HG02981 (cell line): ENCODE results near the gene LSS.
"Not testable (repeated sequence)": the region's sequence is repeated elsewhere in the genome, so short reads cannot be mapped to it uniquely, and the experiment has no call there.

Experiments
- ATAC-seq: cut with Tn5 transposase; IDR thresholded peaks from one replicate; pipeline ENCODE4 v1.9.1; 2021; ENCODE audit warnings: mild to moderate bottlenecking, moderate library complexity; ENCODE audit not compliant: unreplicated experiment

LSS gene

DNA sequence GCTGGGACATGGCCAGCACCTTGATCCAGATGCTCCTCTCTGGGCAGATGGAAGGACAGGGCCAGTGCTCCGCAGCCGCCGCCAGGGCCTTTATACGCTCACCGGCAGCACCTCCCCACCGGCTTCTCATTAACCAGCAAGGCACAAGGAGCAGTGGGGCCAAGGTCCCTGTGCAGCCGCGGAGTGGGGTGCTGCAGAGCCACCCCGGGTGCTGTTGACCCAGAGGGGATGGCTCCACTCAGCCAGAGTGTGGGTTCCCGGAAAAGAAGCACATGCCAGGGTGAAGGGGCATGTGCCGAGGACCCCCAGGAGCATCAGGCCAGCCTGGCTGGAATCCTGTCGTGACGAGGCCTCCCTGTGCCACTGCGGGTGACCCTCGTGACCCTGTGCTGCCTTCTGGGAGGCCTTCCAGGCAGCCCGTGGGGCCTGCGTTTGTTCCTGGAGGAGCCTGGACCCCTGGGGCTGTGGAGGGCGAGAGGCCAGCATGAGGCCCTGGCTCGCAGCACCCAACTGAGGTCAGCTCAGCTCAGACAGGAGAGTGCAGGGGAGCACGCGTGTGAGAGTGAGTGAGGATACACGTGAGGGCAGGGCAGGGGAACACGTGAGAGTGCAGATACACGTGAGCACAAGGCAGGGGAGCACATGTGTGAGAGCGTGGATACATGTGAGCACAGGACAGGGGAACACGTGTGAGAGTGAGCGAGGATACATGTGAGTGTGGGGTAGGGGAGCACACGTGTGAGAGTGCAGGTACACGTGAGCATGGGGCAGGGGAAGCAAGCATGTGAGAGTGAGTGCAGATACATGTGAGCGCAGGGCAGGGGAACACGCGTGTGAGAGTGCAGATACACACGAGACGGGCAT lies 72.8 kb downstream of the LSS start, which contains the start of gene FTCD:
Gene FTCD (minus strand): TSS at position 66 of the 864 bp plus-strand sequence. CDS start 56 bp downstream, at position 10.
- no peak for ATAC-seq

DNA sequence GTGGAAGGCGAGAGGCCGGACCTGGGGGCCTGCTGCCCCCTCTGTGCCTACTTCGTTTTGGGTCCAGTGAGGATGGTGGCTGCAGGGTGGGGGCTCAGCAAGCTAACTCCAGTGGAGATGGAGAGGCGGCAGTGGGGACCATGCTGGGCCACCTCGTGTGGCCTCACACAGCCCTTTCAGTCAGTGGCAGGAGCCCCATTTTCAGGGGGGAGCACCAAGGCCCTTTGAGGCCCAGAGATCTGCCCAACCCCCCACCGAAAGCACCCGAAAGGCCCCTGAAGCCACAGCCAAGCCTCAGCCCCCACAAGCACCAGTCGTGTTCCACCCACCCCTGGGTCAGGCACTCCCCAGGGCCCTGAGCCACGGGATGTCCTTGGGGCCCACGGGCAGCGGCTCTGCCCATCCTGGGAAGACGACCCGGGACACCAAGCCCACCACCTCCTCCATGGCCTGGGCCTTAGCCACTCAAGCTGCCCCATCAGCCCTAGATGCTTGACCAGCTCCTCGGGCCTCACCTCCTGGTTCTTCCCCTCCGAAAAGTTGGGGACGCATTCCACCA lies 73.5 kb downstream of the LSS start:
- no peak for ATAC-seq

DNA sequence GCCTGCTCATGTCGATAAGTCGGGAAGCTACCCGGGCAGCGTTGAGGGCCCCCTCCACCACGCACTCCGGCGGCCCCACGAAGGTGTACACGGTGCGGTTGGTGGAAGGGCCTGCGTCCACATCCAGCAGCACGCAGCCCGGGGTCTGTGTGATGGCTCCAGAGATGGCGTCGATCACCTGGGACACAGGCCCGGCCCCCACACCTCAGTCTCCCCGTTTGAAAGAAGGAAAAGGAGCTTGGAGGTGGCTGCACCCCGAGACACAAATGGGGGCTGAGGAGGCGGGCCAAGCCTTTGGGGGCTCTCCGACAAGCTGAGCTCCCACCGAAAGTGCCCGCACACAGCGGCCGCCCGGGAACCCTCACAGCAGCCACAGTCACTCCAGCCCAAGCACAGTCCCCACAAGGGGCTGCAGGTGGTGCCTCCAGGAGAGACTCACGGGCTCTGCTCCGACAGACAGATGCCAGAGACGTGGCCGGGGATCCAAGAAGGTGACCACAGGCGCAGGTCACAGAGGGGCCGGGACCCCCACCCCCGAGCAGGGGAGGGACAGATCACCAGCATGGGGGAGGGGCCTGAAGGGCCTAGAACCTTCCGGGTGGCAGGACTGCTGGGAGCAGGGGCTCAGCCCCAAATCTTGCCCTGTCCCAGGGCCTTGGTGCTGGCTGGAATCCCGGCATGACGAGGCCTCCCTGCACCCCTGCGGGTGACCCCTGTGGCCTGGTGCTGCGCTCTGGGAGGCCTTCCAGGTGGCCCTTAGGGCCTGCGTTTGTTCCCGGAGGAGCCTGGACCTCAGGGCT lies 74.2 kb downstream of the LSS start:
- ATAC-seq: no peak

DNA sequence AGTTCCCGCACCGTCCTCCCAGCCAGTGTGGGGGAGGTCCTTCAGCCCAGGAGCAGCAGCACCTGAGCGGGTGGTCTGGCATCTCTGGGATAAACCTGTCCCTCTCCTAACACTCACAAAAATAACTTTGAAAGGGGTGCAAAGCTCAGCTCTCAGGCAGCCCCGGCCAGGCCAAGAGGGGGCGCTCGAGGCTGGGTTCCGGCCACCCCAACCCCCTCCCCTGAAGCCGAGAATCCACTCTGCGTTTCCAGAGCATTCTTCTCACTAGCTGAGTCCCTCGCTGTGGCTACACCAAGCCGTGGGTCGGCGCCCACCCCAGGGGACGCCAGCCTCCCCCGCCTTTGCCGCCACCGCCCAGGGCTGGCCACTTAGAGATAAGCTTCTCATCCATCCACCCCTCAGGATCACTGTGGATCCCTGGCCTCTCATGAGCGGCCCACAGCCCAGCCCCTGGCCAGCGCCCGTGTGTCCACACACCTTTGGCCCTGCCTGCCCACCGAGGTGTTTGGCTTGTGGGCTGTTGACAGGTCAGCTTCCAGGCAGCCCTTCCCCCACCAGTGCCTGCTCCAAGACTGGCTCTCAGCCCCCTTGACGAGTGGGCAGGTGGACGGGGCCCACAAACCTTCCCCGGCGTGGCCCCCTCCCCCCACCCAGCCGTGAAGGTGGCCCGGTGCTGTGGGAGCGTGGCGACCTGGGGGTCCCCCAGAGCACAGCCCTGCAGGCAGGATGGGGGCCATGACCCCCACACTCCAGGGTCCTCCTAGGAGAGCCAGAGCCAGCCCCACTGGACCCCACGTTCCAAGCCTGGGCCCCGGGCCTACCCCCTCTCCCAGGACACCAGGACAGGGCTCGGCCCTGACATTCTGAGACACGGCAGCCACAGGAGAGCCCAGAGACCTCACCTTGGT lies 75.1 kb downstream of the LSS start:
- ATAC-seq: no peak

DNA sequence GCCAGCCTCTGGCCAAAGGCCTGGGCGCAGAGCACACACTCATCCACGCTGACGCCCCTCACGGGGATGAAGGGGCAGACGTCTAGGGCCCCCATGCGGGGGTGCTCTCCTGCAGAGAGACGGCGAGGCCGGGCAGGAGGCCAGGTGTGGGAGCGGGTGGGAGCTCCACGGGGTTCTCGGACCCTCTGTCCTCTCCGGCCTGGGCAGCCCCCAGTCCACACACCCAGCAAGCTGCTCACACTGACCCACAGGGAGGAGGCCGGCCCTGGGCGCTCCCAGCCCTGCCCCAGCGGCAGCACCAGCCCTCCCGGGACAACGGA lies 75.7 kb downstream of the LSS start:
- ATAC-seq: no peak

DNA sequence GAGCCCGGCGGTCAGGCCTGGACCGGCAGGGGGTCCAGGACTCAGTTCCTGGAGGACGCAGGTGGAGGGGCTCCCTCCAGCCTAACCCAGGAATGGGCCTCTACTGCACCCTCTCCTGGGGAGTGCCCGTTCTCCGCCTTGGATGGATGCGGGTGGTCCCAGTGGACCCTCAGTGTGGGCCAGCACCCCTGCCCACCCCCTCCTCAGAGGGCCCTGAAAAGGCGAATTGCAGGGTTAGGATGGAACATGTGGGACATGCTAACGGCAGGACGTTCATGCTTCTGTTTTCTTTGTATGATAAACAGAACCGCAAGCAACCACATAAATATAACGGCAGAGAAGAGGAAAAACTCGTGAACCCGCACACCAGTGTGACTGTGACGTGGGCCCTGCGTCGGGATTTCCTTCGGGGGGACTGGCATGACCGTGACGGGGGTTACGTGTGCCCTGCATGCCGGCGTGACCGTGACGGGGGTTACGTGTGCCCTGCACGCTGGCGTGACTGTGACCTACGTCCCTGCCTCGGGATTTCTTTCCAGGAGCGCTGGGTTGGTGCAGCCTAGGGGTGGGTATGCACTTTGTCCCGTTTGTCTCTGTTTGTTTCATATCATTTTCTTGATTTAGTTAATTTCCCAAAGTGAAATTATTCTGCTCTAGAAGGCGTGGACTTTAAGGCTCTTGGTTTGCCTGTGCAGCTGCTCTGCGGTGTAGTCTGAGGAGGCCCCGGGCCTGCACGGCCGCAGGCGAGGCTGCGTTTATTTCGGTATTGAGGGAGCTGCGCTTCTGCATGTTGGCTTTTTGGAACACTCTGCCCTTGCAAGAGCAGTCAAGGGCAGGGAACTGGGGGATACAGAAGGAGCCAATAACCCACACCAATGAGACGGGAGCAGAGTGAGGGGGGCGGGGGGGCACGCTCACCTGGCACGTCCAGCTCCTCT lies 76.3 kb downstream of the LSS start:
- no peak for ATAC-seq

DNA sequence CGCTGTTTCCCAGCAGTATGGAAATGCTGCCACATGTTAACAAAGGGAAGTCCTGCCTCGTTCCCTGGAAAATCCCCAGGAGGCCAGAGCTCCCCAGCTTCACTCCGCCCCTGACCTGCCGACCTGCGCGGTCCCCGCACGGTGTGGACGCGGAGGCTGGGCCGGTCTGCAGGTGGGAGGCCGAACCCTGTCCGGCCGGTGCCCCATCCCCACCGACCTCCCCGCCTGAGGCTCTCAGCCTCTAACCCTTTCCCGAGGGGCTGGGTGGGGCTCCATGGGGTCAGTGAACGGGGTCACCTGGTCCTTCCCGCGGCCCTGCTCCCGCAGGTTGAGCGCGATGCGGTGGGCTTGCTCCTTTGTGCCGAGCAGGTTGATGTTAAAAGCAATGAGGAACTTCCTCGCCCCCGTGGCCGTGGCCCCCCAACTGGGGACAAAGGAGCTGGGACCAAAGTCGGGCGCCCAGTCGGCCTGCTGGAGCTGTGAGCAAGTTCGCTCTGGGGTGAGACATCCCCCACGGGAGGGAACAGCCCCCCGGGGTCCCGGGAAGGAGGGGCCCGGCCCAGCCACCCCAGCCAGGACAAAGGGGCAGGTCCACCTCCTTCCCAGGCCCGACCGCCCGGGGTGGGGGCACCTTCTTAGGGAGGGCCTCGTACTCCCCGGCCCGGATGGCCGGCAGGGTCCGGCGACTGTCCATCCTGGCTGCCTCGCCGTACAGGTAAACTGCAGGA lies 77.1 kb downstream of the LSS start:
- ATAC-seq: no peak

DNA sequence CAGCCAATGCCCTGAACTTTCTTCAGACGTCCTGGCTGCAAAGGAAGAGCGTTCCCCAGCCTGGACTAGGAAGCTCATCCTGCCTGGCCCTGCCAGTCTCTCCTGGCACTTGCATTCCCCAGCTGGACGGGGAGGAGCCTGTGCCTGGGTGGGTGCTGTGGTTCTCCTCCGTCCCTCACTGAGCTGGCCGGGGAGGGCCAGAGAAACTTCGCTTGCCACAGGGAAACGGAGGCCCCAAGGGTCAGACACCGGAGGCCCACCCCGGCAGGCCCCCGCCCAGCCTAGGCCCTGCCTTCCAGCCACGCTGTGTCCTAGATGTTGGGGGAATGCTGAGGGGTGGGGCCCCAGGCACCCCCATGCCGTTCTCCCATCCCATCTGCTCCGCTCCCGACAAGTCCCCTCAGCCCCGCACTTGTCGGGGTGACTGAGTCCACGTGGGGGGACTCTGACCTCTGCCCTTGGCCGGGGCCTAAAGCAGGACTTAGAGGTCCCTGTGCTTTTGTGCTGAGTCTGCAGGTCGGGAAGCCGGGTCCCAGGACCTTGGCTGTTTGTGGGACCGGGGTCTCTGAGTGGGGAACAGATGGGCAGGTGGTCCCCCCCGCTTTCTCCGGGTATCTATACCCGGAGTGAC lies 78.0 kb downstream of the LSS start:
- ATAC-seq: no peak

DNA sequence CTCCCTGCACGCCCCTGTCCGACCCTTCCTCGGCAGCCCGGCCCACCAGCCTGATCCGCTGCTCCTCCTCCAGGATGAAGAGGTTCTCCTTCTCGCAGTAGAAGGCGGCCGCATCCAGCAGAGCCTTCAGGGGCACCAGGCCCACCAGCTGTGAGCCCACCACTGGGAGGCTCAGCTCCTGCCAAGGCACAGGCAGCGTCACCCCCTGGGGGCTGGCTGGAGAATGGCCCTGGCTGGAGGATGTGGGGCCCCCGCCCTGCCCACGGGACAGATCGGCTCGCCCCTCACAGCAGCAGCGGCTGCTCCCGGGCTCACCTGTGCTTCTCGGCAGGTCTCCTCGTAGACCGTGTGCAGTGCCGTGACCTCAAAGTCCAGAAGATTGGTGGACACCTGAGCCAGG lies 78.5 kb downstream of the LSS start:
- no peak for ATAC-seq

DNA sequence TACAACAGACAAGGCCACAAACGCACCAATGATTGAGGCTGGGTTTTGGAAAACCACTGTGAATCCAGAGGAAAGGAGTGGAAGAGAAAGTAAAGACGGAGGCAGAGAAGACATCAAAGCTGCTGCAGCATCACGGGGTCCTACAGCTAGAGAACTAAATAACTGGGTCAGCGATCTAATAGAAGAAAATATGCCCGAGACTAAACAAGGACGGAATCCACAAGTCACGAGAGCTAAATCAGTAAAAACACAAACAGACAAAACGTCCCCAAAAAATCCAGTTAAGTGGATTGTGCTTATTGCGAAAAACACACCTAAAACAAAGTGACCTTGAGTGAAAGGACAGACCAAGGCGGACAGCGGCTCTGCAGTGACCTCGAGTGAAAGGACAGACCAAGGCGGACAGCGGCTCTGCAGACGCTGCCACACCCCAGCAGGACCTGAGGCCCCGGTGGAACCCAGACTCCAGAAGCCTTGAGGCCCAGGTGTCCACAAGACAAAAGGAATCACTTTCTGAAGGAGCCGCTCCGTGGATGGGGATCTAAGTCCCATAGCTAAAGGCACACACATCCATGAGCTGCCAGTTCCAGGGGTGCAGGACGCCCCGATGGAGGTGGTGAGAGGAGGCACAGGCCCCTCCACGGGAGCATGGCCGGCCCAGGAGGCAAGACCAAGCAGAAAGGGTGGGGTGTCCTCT lies 79.2 kb downstream of the LSS start:
- ATAC-seq: no peak

DNA sequence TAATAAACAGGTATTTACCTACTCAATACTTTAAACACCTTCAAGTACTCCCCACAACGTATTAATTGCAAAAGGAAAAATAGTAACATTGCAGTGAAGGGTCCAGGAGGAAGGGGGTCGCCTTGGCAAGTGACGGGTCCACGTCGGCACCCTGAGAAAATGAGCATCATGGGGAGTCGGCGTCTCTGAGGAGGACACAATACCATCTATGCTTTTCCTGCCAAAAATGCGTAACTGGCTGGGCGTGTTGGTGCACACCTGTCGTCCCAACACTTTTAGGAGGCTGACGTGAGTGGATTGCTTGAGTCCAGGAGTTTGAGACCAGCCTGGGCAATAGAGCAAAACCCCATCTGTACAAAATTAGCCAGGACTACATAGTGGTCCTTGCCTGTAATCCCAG lies 80.5 kb downstream of the LSS start:
- ATAC-seq: no peak

DNA sequence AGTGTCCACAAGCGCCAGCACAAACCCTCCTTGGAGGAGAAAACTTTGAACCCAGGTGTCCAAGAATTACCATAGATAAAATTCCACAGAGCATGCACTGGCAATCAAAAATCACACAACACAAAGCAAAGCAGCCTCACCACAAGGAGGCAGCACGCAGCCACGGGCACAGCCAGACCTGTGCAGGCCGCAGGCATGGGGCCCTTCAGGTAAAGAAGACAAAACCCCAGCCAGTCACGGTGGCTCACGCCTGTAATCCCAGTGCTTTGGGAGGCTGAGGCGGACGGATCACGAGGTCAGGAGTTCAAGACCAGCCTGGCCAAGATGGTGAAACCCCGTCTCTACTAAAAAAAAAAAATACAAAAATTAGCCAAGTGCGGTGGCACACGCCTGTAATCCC lies 81.1 kb downstream of the LSS start:
- ATAC-seq: not testable (repeated sequence)

DNA sequence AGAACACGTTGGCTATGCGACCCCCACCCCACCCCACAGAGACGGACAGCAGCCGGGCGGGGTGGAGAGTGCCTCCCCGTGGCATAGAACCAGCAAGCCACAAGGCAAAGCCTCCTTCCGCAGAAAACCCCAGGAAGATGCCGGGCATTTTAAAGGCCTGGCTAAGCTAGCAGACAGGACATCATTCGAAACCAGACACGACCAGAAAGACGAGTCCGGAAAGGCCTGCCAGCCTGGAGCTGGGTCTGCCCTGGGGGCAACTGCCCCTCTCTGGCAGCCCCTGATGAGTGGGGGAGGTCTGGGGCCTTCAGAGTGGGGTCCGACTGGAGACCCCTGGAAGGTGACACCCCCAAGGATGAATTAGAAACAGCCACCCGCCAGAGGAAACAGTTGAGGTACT lies 81.7 kb downstream of the LSS start:
- no peak for ATAC-seq

DNA sequence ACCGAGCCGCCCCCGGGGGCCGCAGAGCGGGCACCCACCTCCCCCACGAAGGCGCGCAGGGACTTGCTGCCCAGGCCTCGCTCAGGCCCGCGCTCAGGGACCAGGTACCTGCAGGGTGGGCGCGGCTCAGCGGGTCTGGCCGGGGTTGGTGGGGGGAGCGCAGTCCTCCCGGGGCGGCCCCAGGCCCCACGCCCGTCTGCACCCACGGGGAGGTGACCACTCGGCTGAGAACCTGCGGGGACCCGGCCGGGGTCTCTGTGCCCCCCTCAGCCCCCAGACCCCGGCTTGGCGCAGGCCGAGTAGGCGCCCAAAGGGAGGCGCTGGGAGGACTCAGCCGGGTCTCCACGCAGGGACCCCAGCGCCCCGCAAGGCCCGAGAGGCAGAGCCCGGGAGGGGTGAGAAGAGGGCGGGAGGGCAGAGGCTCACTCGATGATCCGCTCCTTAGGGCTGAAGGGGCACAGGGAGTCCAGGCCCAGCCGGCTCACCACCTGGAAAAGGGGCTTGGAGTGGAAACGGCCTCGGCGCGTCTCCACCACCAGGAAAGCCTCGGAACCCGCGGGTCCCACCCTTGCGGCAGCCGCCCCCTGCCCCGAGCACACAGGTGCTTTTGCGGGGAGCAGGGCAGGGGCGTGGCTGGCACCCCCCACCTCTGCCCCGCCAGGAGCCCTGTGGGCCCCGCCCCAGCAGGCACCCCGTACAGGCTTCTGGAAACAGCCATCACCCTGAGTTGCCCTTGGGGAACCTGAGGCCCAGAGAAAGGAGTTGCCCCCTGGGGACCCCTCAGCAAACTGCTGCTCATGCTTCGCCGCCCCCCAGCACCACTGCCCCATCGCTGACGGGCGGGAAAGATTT lies 82.5 kb downstream of the LSS start:
- no peak for ATAC-seq

DNA sequence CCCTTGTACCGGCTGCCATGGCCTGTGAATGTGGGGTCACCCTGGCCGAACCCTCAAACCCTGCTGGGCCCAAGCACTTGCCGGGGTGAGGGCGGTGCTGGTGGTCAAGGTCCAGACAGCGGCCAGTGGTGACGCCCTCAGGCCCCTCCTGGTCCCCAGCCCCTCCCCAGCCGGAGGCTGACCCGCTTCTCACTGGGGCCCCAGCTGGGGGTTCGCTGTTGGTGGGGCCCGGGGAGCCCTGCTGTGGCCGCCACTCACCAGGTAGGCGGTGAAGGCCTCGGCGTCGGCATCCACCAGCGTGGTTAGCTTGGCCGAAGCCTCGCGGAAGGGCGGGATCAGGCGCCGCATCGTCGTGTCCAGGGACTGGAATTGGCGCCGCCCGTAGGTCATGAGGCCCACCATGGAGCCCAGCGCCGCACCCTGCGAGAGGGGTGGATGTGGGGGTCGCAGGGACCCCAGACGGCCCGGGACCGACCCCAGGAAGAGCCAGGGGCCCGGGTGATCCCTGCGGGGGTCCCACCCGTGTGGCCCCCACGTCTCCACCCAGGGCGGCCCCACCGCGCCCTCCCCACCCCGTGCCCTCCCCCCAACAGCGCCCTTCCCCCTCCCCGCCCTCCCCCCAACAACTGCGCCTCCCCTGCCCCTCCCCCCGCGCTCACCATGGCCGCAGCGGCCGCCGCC lies 83.3 kb downstream of the LSS start:
- ATAC-seq: no peak

DNA sequence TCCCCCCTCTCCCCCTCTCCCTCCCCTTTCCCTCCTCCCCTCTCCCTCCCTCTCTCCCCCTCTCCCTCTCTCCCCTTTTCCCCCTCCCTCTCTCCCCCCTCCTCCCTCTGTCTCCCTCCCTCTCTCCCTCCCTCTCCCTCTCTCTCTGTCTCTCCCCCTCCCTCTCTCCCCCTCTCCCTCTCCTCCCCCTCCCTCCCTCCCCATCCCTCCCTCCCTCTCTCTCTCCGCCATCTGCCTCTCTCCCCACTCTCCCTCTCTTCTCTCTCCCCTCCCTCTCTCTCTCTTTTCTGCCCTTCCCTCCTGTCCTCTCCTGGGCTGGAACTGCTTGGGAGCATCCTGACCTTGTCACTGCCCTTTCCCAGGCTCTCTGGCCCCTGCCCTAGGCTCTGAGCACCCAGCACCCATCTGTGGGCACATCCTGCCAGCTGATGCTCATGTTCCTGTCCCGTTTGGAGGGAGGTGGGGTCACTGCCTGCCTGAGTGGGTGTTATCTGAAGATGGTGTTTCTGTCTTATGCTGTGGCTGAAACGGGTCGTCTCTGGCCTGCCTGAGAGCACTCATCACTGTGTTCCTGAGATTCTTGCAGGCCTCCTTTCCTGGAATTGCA lies 84.0 kb downstream of the LSS start:
- no peak for ATAC-seq
